ENCODE results near the gene EIF4E2. TPM values are rescaled to one million over a fixed set of nuclear protein-coding genes. Genes with fewer than 3 reads are reported as not detected.

EIF4E2 gene
- total and polyA plus RNA-seq, 2 of the 13 experiments (the other 11 are each of a cell fraction or from before 2014, with no cell fraction given): 25.0 to 101 TPM

- ATAC-seq (no peak), FAIRE-seq (no peak), DNase-seq (ENCODE audit: low spot score) (no peak)
- Histone ChIP-seq H3K4me1 (ENCODE audit: insufficient read depth, low read length) (peaks cover 9% of the 10 kb centered on the region), H3K36me3 (replicated peaks in 1 of 2; ENCODE audit: control insufficient read depth in 1 of 2, insufficient read depth in 2 of 2, low read length in 2 of 2) (no peaks in the 10 kb centered on the region), H3K9ac (ENCODE audit: insufficient read depth, low read depth, low read length) (no peak overlapping the region), H2AFZ (ENCODE audit: low read length) (no peak overlapping the region), H3K9me3 (ENCODE audit: low read length) (no peaks in the 10 kb centered on the region), H3K4me2 (ENCODE audit: low read depth, low read length) (no peak overlapping the region), H3K27me3 (ENCODE audit: control insufficient read depth in 1 of 2, insufficient read depth in 2 of 2, low read length in 2 of 2) (peaks cover 27 to 90% of the 10 kb centered on the region in 2 experiments), H3K27ac (ENCODE audit: extremely low read length, insufficient read depth, low read length) (no peak overlapping the region), H4K20me1 (ENCODE audit: insufficient read depth, low read length) (no peaks in the 10 kb centered on the region; the same call in 1 of the 2 replicates), H3K79me2 (ENCODE audit: insufficient read depth, low read length) (no peaks in the 10 kb centered on the region), H3K4me3 (replicated peaks in 1 of 3; ENCODE audit: insufficient read depth in 1 of 3, low read depth in 2 of 3, low read length in 3 of 3) (no peak overlapping the region)
- POLR2A ChIA-PET: no interaction called here
- intact Hi-C loops (cut with micrococcal nuclease; ENCODE audit: unreplicated experiment) (no loop called here), in situ Hi-C loops (cut with HindIII; ENCODE audit: extremely low pct_ligation_motif_present, low pct_unique_long_range_greater_than_20kb) (loop anchor here (5.0 kb wide), 1 partner anchor 62 kb away; the partner anchor contains the start of gene ALPI)
- CTCF ChIA-PET (ENCODE audit: low intra/inter-chr PET ratio, low total read pairs): no interaction called here
- 34% methylated on average over 5 of the region's 6 CpGs for WGBS (ENCODE audit: low lambda C conversion rate)
- no TSS peak for BruUV-seq (replicated peaks)
- TF ChIP-seq NFE2 (CRISPR knock-in tag; IDR thresholded peaks at IDR 0.05): 0 out of 2 replicates have a peak, but pooled peaks have one; percentile 35
- TF ChIP-seq KLF16 (CRISPR knock-in tag; IDR thresholded peaks at IDR 0.05): no peak
Measured at GRCh38 chr2:232518844-232519243, 31.6 kb upstream of the EIF4E2 start.

GRCh38 chr2:232519581-232520438, 30.7 kb upstream of the EIF4E2 start, which contains the start of gene PRSS56:
Gene PRSS56, plus strand, starts transcription at chr2:232520388. Its CDS starts 211 bp downstream, at chr2:232520599.
- Histone ChIP-seq H3K9ac (ENCODE audit: insufficient read depth, low read depth, low read length) (no peak within 1 kb of the TSS), H3K27me3 (ENCODE audit: control insufficient read depth in 1 of 2, insufficient read depth in 2 of 2, low read length in 2 of 2) (peaks cover 29 to 92% of the 10 kb centered on the region in 2 experiments), H3K9me3 (ENCODE audit: low read length) (no peaks in the 10 kb centered on the region), H2AFZ (ENCODE audit: low read length) (no peak within 1 kb of the TSS), H3K27ac (ENCODE audit: extremely low read length, insufficient read depth, low read length) (no peak within 1 kb of the TSS), H3K4me1 (ENCODE audit: insufficient read depth, low read length) (peaks cover 16% of the 10 kb centered on the region), H3K4me2 (ENCODE audit: low read depth, low read length) (no peak within 1 kb of the TSS), H3K79me2 (ENCODE audit: insufficient read depth, low read length) (no peaks in the 10 kb centered on the region), H4K20me1 (ENCODE audit: insufficient read depth, low read length) (no peaks in the 10 kb centered on the region; the same call in 1 of the 2 replicates), H3K36me3 (replicated peaks in 1 of 2; ENCODE audit: control insufficient read depth in 1 of 2, insufficient read depth in 2 of 2, low read length in 2 of 2) (no peaks in the 10 kb centered on the region), H3K4me3 (replicated peaks in 1 of 3; ENCODE audit: insufficient read depth in 1 of 3, low read depth in 2 of 3, low read length in 3 of 3) (no peak within 1 kb of the TSS)
- no peak for ATAC-seq
- BruUV-seq (replicated peaks): no TSS peak
- CTCF ChIA-PET (ENCODE audit: low intra/inter-chr PET ratio, low total read pairs): no interaction called here
- 29% methylated on average over 14 of the region's 19 CpGs for WGBS (ENCODE audit: low lambda C conversion rate)
- no peak for FAIRE-seq
- POLR2A ChIA-PET: interaction anchor here (0.8 kb wide), 1 partner anchor 30 kb away, joined by 3 read pairs; the partner anchor contains the start of genes EIF4E2 and TIGD1
- in situ Hi-C loops (cut with HindIII; ENCODE audit: extremely low pct_ligation_motif_present, low pct_unique_long_range_greater_than_20kb) (loop anchor here (5.0 kb wide), 1 partner anchor 63 kb away; the partner anchor contains the start of gene ALPI), intact Hi-C loops (cut with micrococcal nuclease; ENCODE audit: unreplicated experiment) (loop anchor here (5.0 to 10.0 kb wide), 3 partner anchors 43 to 615 kb away; no protein-coding TSS in a partner anchor)
- DNase-seq (ENCODE audit: low spot score): no peak
- TF ChIP-seq SNAPC2 (CRISPR knock-in tag; IDR thresholded peaks at IDR 0.05) (no peak), ZNF557 (CRISPR knock-in tag; IDR thresholded peaks at IDR 0.05) (no peak), STAT5B (CRISPR knock-in tag; IDR thresholded peaks at IDR 0.05) (no peak), ZNF746 (CRISPR knock-in tag; IDR thresholded peaks at IDR 0.05) (no peak), ZNF550 (CRISPR knock-in tag; IDR thresholded peaks at IDR 0.05; ENCODE audit: borderline replicate concordance) (no peak), CHD4 (IDR thresholded peaks at IDR 0.05; ENCODE audit: borderline replicate concordance, low read length) (no peak), YY1 (IDR thresholded peaks at IDR 0.05; ENCODE audit: insufficient read depth, insufficient replicate concordance, low read depth, low read length) (no peak), MTF1 (CRISPR knock-in tag; IDR thresholded peaks at IDR 0.05) (no peak), ZNF737 (CRISPR knock-in tag; IDR thresholded peaks at IDR 0.05; ENCODE audit: borderline replicate concordance) (no peak)
- TF ChIP-seq, protein P1, sequence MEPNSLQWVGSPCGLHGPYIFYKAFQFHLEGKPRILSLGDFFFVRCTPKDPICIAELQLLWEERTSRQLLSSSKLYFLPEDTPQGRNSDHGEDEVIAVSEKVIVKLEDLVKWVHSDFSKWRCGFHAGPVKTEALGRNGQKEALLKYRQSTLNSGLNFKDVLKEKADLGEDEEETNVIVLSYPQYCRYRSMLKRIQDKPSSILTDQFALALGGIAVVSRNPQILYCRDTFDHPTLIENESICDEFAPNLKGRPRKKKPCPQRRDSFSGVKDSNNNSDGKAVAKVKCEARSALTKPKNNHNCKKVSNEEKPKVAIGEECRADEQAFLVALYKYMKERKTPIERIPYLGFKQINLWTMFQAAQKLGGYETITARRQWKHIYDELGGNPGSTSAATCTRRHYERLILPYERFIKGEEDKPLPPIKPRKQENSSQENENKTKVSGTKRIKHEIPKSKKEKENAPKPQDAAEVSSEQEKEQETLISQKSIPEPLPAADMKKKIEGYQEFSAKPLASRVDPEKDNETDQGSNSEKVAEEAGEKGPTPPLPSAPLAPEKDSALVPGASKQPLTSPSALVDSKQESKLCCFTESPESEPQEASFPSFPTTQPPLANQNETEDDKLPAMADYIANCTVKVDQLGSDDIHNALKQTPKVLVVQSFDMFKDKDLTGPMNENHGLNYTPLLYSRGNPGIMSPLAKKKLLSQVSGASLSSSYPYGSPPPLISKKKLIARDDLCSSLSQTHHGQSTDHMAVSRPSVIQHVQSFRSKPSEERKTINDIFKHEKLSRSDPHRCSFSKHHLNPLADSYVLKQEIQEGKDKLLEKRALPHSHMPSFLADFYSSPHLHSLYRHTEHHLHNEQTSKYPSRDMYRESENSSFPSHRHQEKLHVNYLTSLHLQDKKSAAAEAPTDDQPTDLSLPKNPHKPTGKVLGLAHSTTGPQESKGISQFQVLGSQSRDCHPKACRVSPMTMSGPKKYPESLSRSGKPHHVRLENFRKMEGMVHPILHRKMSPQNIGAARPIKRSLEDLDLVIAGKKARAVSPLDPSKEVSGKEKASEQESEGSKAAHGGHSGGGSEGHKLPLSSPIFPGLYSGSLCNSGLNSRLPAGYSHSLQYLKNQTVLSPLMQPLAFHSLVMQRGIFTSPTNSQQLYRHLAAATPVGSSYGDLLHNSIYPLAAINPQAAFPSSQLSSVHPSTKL (CRISPR knock-in tag; IDR thresholded peaks at IDR 0.05): no peak

All from HepG2 (cell line).